Lung microvascular endothelial cell (primary cell): ENCODE data around the gene ATG2B. TPM values are rescaled to one million over a fixed set of nuclear protein-coding genes. Genes with fewer than 3 reads are reported as not detected.
A peak's percentile ranks its signal among the peaks of the same experiment; 100 is the strongest.

Experiments used
- DNase-seq, 2 donors: peaks; one replicate each; pipeline versions ENCODE4 v3.0.0 to v3.0.0-alpha.2; 2010; ENCODE audit warnings: low read depth in 2 of 2
- total RNA-seq: library from RNA; depleted of rRNA; stranded (reverse); fragments of >200 nt; gene quantifications from 2 replicates; pipeline ENCODE4 v1.2.1, GENCODE V29; 2014

The ATG2B gene
- 12.6 and 15.7 TPM in 2 replicates for total RNA-seq

- peak; percentile 92 to 96 for DNase-seq
These were observed at the start of gene ATG2B, which contains the start of gene GSKIP for GRCh38 chr14:96362965-96363750. Gene ATG2B, minus strand, starts transcription at chr14:96363341. Its CDS starts 365 bp downstream, at chr14:96362976. Gene GSKIP, plus strand, starts transcription at chr14:96363526. Its CDS starts 18,722 bp downstream, at chr14:96382248.

GRCh38 chr14:96410119-96410518, 47.0 kb upstream of the ATG2B start:
- peak in 1 of 2 donors; percentile 26 for DNase-seq

DNA sequence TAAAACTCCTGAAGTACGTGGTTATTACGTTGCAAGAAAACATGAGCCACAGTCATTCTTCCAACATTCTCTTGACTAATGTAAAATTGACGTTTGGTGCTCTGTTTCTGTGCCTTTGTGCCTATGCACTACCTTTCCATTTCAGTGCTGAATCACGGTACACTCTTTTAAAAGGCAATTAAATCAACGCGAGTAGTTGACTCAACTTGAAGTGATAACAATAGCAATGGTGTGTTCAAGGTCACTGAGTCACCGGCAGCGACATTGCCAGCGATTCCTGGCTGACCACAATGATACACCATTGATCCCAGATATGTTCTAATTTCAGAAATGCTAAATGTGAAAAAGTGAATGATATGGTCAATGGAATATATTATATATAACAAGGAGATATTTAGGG, 46.6 kb upstream of the ATG2B start:
- DNase-seq = peak; percentile 37 to 48

- no peak for DNase-seq
These were observed 45.5 kb upstream of the ATG2B start for GRCh38 chr14:96408608-96409007.

DNA sequence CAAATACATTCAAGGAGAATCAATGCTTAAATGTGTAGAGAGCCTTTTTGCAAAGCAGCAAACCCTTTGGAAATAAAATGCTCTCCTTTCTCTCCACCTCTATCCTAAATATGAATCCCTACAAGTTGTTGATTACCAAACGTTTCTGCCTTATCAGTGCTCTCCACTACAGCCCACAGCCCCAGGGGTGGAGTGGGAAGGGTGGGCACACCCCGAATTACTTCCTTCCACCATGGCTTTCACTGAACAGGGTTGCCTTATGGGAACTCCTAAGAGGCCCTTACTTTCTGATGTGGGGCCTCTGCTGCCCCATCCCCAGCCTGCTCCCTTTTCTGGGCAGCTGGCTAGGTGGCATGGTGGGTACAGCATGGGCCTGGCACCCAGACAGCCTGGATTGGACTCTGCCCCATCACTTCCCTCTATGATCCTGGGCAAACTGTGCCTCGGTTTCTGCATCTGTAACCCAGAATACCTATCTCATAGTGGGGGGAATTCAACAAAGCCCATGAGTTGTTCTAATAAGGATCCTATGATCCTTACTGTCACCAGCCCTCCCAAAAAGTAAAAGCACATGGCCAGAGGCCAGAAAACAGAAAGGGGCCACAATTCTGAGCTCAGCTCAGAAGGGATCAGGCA, 44.9 kb upstream of the ATG2B start:
- DNase-seq = no peak

DNA sequence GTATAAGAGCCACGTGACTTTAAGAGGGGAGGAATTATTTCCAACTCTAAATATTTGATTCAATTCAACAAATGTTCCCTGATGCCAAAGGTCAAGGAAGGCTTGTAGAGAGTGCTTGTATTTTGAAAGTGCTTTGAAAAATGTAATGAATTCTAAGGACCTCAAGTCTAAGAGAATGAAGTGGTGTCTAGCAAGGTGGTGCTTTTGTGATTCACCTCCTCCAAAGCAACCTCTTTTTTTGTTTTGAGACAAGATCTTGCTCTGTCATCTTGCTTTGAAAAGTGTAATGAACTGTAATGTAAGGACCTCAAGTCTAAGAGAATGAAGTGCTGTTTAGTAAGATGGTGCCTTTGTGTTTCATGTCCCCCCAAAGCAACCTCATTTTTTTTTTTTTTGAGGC, 42.5 kb upstream of the ATG2B start:
- DNase-seq = no peak

DNA sequence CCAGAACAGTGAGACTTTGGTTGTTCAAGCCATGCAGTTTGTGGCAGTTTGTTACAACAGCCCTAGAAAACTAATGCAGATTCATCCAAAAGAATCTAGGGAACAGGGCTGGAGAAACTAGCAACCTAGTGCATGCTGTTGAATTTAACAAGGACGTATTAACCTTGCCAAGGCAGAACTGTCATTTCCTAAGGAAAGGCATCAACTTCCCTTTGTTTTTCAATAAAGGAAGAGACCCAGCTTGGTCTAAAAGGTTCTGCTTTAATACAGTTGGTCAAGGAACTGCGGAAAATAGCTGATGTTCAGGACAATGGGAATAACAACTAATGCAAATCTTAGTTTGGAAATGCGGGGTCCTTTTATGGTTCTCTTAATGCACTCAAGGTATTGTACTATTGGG, 40.3 kb upstream of the ATG2B start:
- peak; percentile 63 to 69 for DNase-seq

GRCh38 chr14:96400495-96400894, 37.4 kb upstream of the ATG2B start:
- DNase-seq = no peak

DNA sequence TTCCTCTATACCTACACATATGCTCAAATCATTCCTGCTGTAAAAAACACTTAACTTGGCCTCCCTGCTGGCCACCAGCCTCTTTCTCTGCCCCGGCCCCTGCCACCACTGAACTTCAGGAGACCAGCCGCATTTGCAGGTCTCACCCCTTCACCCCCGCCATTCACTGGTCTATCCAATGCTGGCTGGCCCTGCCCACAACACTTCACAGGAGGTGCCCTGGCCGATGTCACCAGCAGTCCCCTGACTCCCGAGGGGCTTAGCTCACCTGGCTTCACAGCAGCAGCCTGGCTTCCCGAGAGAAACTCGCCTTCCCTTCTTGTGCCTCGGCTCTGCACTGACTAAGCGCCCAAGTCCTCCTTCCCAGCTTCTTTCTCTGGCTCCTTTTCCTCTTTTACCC, 36.3 kb upstream of the ATG2B start:
- DNase-seq = no peak

- DNase-seq = no peak
These were observed 35.8 kb upstream of the ATG2B start for GRCh38 chr14:96398921-96399320.

- DNase-seq = no peak
These were observed 35.3 kb upstream of the ATG2B start for GRCh38 chr14:96398432-96398831.

- no peak for DNase-seq
These were observed 31.1 kb upstream of the ATG2B start for GRCh38 chr14:96394047-96394815.

GRCh38 chr14:96393071-96393691, 30.0 kb upstream of the ATG2B start:
- no peak for DNase-seq

- peak; percentile 97 to 98 for DNase-seq
These were observed 28.4 kb upstream of the ATG2B start for GRCh38 chr14:96391293-96392118.

GRCh38 chr14:96390965-96391292, 27.8 kb upstream of the ATG2B start:
- DNase-seq = no peak

GRCh38 chr14:96385385-96385784, 22.2 kb upstream of the ATG2B start:
- no peak for DNase-seq

- DNase-seq = no peak
These were observed 21.6 kb upstream of the ATG2B start for GRCh38 chr14:96384740-96385139.

DNA sequence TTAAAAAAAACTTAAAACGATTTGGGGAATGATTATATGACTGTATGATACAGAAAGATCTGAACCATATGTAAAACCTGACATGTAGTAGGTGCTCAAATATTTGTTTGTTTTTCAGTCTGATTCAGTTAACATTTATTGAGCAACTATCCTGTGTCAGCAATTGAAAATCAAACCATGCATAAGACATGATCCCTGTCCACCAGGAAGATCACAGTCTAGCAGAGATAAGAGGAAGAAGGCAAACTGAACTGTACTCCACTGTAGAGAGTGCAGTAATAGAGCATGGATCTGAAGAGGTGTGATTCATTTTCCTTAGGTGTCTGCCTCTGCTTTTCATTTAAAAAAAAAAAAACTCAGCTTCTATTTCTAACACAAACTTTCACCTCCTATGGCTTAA, 20.9 kb upstream of the ATG2B start:
- no peak for DNase-seq

DNA sequence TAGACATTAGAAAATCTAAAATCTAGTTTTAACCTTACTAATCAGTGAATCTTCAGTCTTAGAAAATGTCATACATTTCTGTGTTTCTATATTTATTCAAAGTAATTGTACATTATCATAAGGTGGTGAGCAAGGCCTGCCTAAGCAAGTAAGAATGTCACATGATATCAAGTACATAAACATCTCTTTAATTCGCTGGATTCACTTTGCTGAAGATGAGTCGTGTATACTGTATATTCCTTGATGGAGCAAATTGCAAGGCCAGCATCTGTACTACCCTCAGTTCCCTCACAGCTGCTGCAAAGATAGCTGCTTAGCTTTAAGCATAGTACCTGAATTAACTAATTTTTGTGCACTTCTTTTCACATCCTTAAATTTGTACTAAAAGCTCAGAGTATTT, 20.3 kb upstream of the ATG2B start:
- no peak for DNase-seq

DNA sequence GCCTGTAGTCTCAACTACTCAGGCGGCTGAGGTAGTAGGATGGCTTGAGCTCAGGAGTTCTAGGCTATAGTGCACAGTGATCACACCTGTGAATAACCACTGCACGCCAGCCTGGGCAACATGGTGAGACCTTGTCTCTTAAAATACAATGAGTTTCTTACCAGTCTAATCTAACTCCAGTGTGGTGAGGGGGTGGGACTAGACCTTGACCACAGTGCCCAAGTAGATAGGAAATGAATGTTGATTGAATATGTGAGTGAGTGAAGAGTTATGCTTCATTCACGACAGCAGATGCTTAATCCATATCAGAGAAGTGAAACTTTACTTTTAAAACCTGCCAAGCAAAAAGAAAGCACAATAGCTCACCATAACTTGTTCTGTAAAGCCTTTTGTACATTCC, 17.6 kb upstream of the ATG2B start:
- no peak for DNase-seq

DNA sequence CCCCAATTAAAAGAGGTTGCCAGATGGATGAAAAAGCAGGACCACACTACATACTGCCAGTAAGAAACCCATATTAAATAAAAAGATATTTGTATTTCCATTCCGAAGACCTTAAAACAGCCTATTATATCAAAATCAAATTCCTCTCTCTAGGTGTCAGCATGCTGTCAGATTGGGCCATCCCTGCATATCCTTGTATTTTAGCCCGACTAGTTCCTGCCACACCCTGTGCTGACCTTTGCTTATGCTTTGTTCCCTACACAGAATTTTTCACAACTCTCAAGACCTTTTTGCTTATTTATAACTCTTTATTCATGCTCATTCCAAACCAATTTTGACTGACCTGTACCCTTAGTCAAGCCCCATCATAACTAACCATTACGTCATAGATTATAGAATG, 13.0 kb upstream of the ATG2B start:
- no peak for DNase-seq
